HUES64 (cell line): ENCODE results near the gene A4GALT.

Source experiments
- H3K27ac ChIP-seq: 2 replicates; pipeline ENCODE4 v1.7.0; 2013; ENCODE audit warnings: low read depth, low read length, inconsistent platforms
- H3K27me3 ChIP-seq: 2 replicates; pipeline ENCODE4 v1.6.1; 2013; ENCODE audit warnings: mild to moderate bottlenecking, low read length; ENCODE audit not compliant: insufficient read depth
- H3K36me3 ChIP-seq: 2 replicates; pipeline ENCODE4 v1.6.1; 2013; ENCODE audit warnings: mild to moderate bottlenecking, low read length; ENCODE audit not compliant: insufficient read depth
- H3K4me1 ChIP-seq: 2 replicates; pipeline ENCODE4 v1.6.1; 2013; ENCODE audit warnings: mild to moderate bottlenecking, low read length, moderate library complexity; ENCODE audit not compliant: insufficient read depth
- H3K4me3 ChIP-seq: 2 replicates; pipeline ENCODE4 v1.5.1; 2013; ENCODE audit warnings: mild to moderate bottlenecking, low read length, moderate library complexity
- H3K9ac ChIP-seq: 2 replicates; pipeline ENCODE4 v1.6.1; 2013; ENCODE audit warnings: mild to moderate bottlenecking, low read depth, low read length
- H3K9me3 ChIP-seq: 2 replicates; pipeline ENCODE4 v1.6.1; 2013; ENCODE audit warnings: low read depth, low read length; ENCODE audit not compliant: insufficient read depth
- WGBS: fragments of 150-250, 120-280 bp; methylation state at CpG from one replicate; pipeline ENCODE4 v1.1.7; 2013; ENCODE audit warnings: missing lambda C conversion rate; 5-methylcytosine and 5-hydroxymethylcytosine counted together

Gene A4GALT

GRCh38 chr22:42644422-42645340 lies 76.0 kb downstream of the A4GALT start:
- Histone ChIP-seq H3K4me3 (no peak overlapping the region), H3K36me3 (no peaks in the 10 kb centered on the region), H3K27ac (peak overlapping the region; percentile 27; the same call in 1 of the 2 replicates), H3K9me3 (no peaks in the 10 kb centered on the region), H3K9ac (no peak overlapping the region), H3K4me1 (peaks cover 27% of the 10 kb centered on the region), H3K27me3 (no peaks in the 10 kb centered on the region)
- WGBS, result 67% methylated on average over 22 of the region's 22 CpGs

GRCh38 chr22:42643634-42644421 lies 76.8 kb downstream of the A4GALT start:
- WGBS, result 92% methylated on average over 14 of the region's 14 CpGs
- H3K4me1 ChIP-seq, result peaks cover 27% of the 10 kb centered on the region
- 0 out of 2 replicates have a peak overlapping the region, but pooled peaks have one; percentile 46 for H3K9ac ChIP-seq
- H3K9me3 ChIP-seq, result no peaks in the 10 kb centered on the region
- H3K27me3 ChIP-seq, result no peaks in the 10 kb centered on the region
- H3K36me3 ChIP-seq, result no peaks in the 10 kb centered on the region
- peak overlapping the region; percentile 51; the same call in 1 of the 2 replicates for H3K27ac ChIP-seq
- no peak overlapping the region for H3K4me3 ChIP-seq

- peak overlapping the region; percentile 51; the same call in 1 of the 2 replicates for H3K27ac ChIP-seq
- H3K9me3 ChIP-seq, result no peaks in the 10 kb centered on the region
- no peak overlapping the region for H3K4me3 ChIP-seq
- WGBS, result 81% methylated on average over 12 of the region's 12 CpGs
- H3K9ac ChIP-seq, result 0 out of 2 replicates have a peak overlapping the region, but pooled peaks have one; percentile 46
- no peaks in the 10 kb centered on the region for H3K27me3 ChIP-seq
- no peaks in the 10 kb centered on the region for H3K36me3 ChIP-seq
- peaks cover 21% of the 10 kb centered on the region for H3K4me1 ChIP-seq
Observed at GRCh38 chr22:42642806-42643633, 77.7 kb downstream of the A4GALT start.
